Esophagus mucosa (tissue), 1 donor: ENCODE data around the gene AK9. TPM values are rescaled to one million over a fixed set of nuclear protein-coding genes. Genes with fewer than 3 reads are reported as not detected.
A peak's percentile ranks its signal among the peaks of the same experiment; 100 is the strongest.
"Not testable (repeated sequence)": the region's sequence is repeated elsewhere in the genome, so short reads cannot be mapped to it uniquely, and the experiment has no call there.

Source experiments
- ATAC-seq: fragments of 200-7000 bp; cut with Tn5 transposase; one replicate; pipeline ENCODE4 v1.9.1; 2020
- total RNA-seq: library from RNA; stranded (reverse); gene quantifications from one replicate; pipeline ENCODE4 v1.2.4, GENCODE V29; 2023
- donor health status: DM: yes; HTN: yes; CAD: no.

The AK9 gene
- total RNA-seq, 1 donor from 2014 or later, result 2.1 TPM

- ATAC-seq, result no peak
Measured at GRCh38 chr6:109623288-109623687, 67.7 kb downstream of the AK9 start.

GRCh38 chr6:109612268-109612667 is 78.7 kb downstream of the AK9 start:
- no peak for ATAC-seq

GRCh38 chr6:109611502-109611901 is 79.5 kb downstream of the AK9 start:
- no peak for ATAC-seq

GRCh38 chr6:109610590-109610989 is 80.4 kb downstream of the AK9 start:
- ATAC-seq, result no peak

- no peak for ATAC-seq
Measured at GRCh38 chr6:109609737-109610136, 81.3 kb downstream of the AK9 start.

- no peak for ATAC-seq
Measured at GRCh38 chr6:109606359-109606758, 84.6 kb downstream of the AK9 start.

GRCh38 chr6:109595998-109596397 is 95.0 kb downstream of the AK9 start:
- no peak for ATAC-seq

- no peak for ATAC-seq
Measured at GRCh38 chr6:109580519-109580918, 110.5 kb downstream of the AK9 start.

GRCh38 chr6:109579361-109579760 is 111.6 kb downstream of the AK9 start:
- ATAC-seq, result no peak

GRCh38 chr6:109569901-109570300 is 121.1 kb downstream of the AK9 start:
- not testable (repeated sequence) for ATAC-seq

- no peak for ATAC-seq
Measured at GRCh38 chr6:109561844-109562243, 129.2 kb downstream of the AK9 start.

GRCh38 chr6:109531446-109531845 is 159.6 kb downstream of the AK9 start:
- ATAC-seq, result no peak

GRCh38 chr6:109527989-109528388 is 163.0 kb downstream of the AK9 start:
- no peak for ATAC-seq

- ATAC-seq, result peak; percentile 47
Measured at GRCh38 chr6:109526905-109527628, 163.9 kb downstream of the AK9 start.

GRCh38 chr6:109524129-109524528 is 166.9 kb downstream of the AK9 start:
- ATAC-seq, result no peak

- no peak for ATAC-seq
Measured at GRCh38 chr6:109523478-109523877, 167.5 kb downstream of the AK9 start.

GRCh38 chr6:109521080-109521479 is 169.9 kb downstream of the AK9 start:
- ATAC-seq, result no peak

- not testable (repeated sequence) for ATAC-seq
Measured at GRCh38 chr6:109519647-109520046, 171.4 kb downstream of the AK9 start.

GRCh38 chr6:109516929-109517328 is 174.1 kb downstream of the AK9 start:
- no peak for ATAC-seq

GRCh38 chr6:109515781-109516409 is 175.1 kb downstream of the AK9 start:
- ATAC-seq, result no peak

GRCh38 chr6:109514946-109515345 is 176.1 kb downstream of the AK9 start:
- ATAC-seq, result no peak

- ATAC-seq, result no peak
Measured at GRCh38 chr6:109513571-109514071, 177.4 kb downstream of the AK9 start.

GRCh38 chr6:109512271-109512817 is 178.7 kb downstream of the AK9 start:
- no peak for ATAC-seq

GRCh38 chr6:109511832-109512231 is 179.2 kb downstream of the AK9 start:
- no peak for ATAC-seq
